NOMO-1 treated with dmso at 0.1 percent for 144 hours (cell line): ENCODE results near the gene CKMT2.
"Not testable (repeated sequence)": the region's sequence is repeated elsewhere in the genome, so short reads cannot be mapped to it uniquely, and the experiment has no call there.

Experiments used
- DNase-seq: peaks from one replicate; lab custom pipeline; 2025; ENCODE audit not compliant: unreplicated experiment; lab: John Stamatoyannopoulos, UW

The CKMT2 gene

GRCh38 chr5:81249240-81249639 lies 16.1 kb downstream of the CKMT2 start:
- DNase-seq = no peak

DNA sequence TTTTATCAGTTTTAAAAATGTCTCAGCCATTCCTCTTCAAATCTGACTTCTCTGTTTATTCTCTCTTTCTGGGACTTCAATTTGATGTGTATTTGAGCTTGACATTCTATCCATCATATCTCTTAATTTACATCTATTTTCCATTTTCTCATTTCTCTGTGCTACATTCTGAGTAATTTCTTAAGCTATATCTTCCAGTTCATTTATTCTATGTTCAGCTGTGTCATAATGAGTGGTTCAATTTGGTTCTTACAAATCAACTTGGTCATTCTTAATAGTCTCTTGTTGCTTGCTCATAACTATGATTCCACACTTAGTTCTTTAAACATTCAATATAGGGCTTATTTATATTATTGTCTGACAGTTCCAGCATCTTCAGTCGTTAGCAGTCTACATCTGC lies 16.9 kb downstream of the CKMT2 start:
- no peak for DNase-seq

- no peak for DNase-seq
These were observed 18.8 kb downstream of the CKMT2 start for GRCh38 chr5:81251922-81252321.

GRCh38 chr5:81252904-81253303 lies 19.8 kb downstream of the CKMT2 start:
- no peak for DNase-seq

- DNase-seq = no peak
These were observed 20.8 kb downstream of the CKMT2 start for GRCh38 chr5:81253875-81254274.

DNA sequence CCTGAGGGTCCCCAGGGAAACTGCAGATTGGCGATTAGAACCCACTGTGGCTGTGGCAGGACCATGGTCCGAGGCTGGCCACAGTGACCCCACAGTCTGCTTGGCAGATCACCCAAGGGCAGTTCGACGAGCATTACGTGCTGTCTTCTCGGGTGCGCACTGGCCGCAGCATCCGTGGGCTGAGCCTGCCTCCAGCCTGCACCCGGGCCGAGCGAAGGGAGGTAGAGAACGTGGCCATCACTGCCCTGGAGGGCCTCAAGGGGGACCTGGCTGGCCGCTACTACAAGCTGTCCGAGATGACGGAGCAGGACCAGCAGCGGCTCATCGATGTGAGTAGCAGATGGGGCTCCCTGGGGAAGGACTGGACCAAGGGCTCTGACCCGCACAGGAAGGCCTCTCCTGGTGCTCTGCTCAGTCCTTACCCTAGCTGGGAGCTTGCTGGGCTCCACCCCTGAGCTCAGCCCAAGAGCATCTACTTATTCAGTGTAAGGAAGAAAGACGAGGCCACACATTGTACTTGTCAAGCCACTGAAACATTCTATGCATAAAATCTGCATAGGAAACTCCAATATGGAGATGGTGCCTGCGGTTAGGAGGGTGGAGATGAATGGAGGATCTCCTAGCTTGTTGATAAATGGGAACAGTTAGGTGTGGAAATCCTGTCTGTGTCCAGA lies 21.9 kb downstream of the CKMT2 start:
- DNase-seq = no peak

- DNase-seq = no peak
These were observed 23.6 kb downstream of the CKMT2 start for GRCh38 chr5:81256766-81257165.

DNA sequence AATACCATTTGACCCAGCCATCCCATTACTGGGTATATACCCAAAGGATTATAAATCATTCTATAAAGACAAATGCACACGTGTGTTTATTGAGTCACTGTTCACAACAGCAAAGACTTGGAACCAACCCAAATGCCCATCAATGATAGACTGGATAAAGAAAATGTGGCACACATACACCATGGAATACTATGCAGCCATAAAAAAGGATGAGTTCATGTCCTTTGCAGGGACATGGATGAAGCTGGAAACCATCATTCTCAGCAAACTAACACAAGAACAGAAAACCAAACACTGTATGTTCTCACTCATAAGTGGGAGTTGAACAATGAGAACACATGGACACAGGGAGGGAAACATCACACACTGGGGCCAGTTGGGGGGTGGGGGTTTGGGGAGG lies 29.7 kb downstream of the CKMT2 start:
- not testable (repeated sequence) for DNase-seq

DNA sequence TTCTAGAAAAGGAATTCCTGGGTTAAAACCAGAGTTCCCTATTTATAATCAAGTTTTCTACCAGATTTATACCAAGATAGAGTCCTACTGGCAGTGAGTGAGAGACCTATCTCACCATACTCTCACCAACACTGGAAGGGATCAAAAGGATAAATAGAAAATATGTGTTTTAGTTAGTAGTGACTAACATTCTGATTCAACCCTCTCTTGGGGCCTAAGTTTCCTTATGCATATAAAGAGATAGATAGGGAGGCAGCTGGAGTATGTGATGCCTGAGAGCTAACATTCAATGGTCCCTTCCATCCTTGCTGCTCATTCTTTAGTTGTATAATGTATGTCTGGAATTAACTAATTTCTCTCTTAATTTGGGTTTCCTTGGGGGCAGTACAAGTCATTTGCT lies 32.0 kb downstream of the CKMT2 start:
- DNase-seq = no peak

DNA sequence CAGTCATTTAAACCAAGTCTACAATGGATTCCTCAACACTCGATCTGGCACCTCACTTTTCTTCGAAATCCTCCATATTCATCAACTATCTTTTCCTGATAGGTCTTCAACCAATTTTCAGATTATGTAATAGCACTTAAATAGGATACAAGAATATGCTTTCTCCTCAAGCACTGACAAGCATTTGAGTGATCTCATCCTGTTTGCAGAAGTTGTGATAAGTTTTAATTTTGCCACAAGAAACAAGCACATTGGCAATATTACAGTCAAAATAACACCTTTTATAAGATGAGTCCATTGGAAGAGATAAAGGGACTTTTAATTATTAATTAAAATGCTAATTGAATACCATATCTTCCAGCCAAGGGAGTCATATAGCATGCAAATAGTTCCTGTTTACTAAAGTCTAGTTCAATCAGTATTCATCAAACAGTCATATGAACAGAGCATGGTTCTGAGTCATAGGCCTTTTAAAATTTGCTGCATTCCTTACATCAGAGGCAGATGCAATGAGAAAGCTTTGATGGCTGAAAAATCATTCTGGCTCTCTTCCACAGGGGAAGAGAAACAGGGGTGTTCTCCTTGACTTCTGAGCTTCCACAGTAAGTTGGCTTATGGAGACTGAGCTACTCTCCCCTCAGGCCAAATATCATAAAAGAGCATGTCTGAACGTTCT lies 35.5 kb downstream of the CKMT2 start:
- no peak for DNase-seq

GRCh38 chr5:81269751-81270393 lies 36.8 kb downstream of the CKMT2 start:
- DNase-seq = no peak

- DNase-seq = not testable (repeated sequence)
These were observed 37.4 kb downstream of the CKMT2 start for GRCh38 chr5:81270394-81271027.

- DNase-seq = no peak
These were observed 50.9 kb downstream of the CKMT2 start for GRCh38 chr5:81283976-81284375.

DNA sequence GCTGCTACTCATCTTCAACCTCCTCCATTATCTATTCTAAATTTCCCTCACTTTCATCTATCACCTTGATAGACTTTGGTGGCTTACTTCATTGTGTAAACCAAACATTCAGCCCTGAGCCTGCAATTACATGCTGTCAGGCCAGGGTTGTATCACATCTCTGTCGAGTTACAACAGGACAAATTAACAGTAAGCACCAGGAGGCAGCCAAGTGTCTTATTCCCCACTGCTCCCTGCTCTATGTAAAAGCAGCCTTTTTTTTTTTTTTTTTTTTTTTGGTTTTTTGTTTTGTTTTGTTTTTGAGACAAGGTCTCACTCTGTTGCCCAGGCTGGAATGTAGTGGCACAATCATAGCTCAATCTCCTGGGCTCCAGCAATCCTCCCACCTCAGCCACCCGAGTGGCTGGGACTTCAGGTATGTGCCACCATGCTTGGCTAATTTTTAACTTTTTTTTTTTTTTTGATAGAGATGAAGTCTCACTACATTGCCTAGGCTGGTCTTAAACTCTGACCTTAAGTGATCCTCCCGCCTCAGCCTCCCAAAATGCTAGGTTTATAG lies 53.0 kb downstream of the CKMT2 start:
- DNase-seq = no peak

GRCh38 chr5:81288021-81288433 lies 54.9 kb downstream of the CKMT2 start:
- no peak for DNase-seq

- DNase-seq = no peak
These were observed 57.0 kb downstream of the CKMT2 start for GRCh38 chr5:81290146-81290545.

GRCh38 chr5:81292130-81292529 lies 59.0 kb downstream of the CKMT2 start:
- DNase-seq = no peak

DNA sequence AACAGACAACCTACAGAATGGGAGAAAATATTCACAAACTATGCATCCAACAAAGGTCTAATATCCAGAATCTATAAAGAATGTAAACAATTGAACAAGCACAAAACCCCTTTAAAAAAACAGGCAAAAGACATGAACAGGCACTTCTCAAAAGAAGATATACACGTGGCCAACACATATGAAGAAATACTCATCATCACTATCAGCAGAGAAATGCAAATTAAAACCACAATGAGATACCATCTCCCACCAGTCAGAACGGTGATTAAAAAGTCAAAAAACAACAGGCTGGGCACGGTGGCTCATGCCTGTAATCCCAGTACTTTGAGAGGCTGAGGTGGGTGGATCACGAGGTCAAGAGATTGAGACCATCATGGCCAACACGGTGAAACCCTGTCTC lies 60.9 kb downstream of the CKMT2 start:
- DNase-seq = not testable (repeated sequence)

GRCh38 chr5:81297531-81297930 lies 64.4 kb downstream of the CKMT2 start:
- no peak for DNase-seq

DNA sequence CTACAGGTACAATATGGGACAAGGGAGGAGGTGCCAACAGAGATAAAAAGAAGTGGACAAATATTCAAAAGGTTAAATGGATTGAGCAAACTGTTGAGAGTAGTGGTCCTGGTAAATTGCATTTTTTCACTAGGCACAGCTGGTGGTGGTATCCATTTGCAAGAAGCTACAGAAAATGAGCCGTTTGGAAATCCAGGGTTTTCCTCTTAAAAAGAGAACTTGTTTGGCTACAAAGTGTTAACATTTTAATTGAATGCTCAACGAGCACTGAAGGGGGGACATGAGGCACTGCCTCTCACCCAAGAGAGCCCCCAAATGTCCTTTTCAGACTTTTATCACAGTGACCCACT lies 67.8 kb downstream of the CKMT2 start:
- DNase-seq = no peak

DNA sequence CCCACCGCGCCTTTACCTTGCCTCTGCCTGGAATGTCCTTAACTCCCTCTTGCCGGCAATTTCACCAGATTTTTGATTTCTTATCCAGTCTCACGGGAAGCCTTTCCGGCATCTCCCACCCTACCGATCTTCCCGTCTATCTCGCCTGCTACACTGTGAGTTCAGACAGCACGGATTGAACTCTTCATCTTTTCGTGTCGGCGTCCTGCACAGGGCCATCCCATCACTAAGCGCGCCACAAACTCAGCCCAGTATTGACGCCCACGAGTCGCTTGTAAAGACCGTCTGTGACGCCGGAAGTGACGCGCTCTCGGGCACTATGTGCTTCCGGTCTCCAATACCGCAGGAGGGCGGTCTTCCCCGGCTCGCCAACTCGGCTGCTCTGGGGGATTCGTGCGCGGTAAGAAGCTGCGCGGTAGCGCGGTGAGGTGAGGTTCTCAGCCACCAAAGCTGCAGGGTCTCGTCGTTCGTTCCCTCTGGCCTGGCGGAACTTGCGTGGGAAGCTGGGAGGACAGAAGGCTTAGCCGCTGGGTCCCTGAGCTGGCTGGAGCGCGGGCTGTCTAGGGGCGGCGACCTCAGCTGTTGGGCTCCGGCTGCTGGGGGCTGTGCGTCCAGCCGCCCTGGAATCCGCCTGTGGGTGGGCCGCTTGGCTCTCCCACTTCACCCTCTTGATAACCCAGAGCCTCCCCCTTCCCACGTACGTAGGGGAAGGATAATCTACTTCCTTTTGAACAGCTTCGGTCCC lies 68.3 kb downstream of the CKMT2 start, which contains the start of gene ZCCHC9:
TSS of gene ZCCHC9 (plus strand) at position 317 of the 745 bp plus-strand sequence. CDS start 3,171 bp downstream, outside the sequence.
- peak; percentile 90 for DNase-seq
